PC-9 (cell line): ENCODE measurements around the gene PALLD.

Experiments used
- EZH2 ChIP-seq: fragments of 200-600 bp; sonication (generic); IDR thresholded peaks from 2 replicates; pipeline ENCODE4 v1.8.0; 2017; ENCODE audit warnings: antibody characterized with exemption, low read depth
- TF ChIP-seq, protein P1 (sequence below): fragments of 200-600 bp; sonication (generic); conservative IDR thresholded peaks from 2 replicates; pipeline ENCODE4 v1.6.1; 2017; ENCODE audit warnings: mixed run types, antibody characterized with exemption, mild to moderate bottlenecking, moderate library complexity

GRCh38 chr4:168891688-168892087 lies 394.8 kb downstream of the PALLD start:
- TF ChIP-seq, protein P1, sequence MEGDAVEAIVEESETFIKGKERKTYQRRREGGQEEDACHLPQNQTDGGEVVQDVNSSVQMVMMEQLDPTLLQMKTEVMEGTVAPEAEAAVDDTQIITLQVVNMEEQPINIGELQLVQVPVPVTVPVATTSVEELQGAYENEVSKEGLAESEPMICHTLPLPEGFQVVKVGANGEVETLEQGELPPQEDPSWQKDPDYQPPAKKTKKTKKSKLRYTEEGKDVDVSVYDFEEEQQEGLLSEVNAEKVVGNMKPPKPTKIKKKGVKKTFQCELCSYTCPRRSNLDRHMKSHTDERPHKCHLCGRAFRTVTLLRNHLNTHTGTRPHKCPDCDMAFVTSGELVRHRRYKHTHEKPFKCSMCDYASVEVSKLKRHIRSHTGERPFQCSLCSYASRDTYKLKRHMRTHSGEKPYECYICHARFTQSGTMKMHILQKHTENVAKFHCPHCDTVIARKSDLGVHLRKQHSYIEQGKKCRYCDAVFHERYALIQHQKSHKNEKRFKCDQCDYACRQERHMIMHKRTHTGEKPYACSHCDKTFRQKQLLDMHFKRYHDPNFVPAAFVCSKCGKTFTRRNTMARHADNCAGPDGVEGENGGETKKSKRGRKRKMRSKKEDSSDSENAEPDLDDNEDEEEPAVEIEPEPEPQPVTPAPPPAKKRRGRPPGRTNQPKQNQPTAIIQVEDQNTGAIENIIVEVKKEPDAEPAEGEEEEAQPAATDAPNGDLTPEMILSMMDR = no peak
- TF ChIP-seq EZH2 = no peak
